LoVo (cell line): ENCODE data around the gene ZNRF1.
"Not testable (repeated sequence)": the region's sequence is repeated elsewhere in the genome, so short reads cannot be mapped to it uniquely, and the experiment has no call there.

Experiments used
- DNase-seq: peaks from one replicate; pipeline ENCODE4 v3.0.0-alpha.2; 2016; ENCODE audit warnings: low spot score

The ZNRF1 gene

DNA sequence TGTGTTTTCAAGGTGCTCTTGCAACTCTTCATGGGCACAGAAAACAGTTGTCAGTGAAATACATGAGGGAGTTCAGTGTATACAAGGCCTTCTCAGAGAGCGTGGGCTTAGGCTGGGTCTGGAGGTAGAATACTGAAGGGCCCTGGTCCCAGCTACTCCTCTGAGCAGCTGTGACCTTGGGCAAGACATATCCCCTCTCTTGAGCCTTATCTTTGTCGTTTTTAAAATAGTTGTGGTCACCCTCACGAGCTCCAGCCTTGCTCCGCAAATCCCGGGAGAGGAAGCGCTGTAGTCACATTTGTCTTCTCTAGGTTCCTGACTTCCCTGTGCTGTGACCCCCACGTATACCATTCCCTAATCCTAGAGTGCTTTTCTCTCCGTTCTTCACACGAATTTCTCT is 3.6 kb downstream of the ZNRF1 start:
- DNase-seq, result no peak

GRCh38 chr16:75003931-75004330 is 5.1 kb downstream of the ZNRF1 start:
- no peak for DNase-seq

DNA sequence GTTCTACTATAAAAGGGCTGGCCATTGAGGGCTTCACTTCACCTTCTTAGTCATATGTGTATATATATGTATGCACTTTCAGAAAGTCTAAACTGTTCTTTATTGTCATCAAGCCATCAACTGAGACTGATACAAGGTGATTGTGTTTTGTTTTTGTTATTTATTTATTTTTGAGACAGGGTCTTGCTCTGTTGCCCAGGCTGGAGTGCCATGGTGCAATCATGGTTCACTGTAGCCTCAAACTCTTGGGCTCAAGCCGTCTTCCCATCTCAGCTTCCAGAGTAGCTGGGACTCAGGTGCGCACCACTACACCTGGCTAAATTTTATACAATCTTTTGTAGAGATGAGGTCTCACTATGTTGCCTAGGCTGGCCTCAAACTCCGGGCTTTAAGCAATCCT is 5.6 kb downstream of the ZNRF1 start:
- DNase-seq, result no peak

GRCh38 chr16:75005697-75006096 is 6.9 kb downstream of the ZNRF1 start:
- no peak for DNase-seq

DNA sequence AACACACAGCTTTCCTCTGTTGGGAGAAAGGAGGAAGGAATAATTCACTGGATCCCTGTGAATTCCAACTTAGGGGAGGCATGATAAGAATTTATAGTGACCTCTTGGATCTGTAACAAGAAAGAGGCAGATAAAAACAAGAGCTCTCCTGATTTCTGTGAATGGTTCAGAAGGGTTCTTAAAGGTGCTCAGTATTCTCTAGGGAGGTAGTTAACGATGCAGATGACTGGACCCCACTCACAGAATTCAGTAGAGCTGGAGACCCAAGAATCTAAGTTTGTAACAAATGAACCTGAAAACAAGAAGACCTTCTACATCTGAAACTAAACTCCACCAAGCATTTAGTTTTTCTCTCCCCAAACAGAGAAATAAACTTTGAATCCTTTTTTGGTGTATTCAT is 8.6 kb downstream of the ZNRF1 start:
- no peak for DNase-seq

DNA sequence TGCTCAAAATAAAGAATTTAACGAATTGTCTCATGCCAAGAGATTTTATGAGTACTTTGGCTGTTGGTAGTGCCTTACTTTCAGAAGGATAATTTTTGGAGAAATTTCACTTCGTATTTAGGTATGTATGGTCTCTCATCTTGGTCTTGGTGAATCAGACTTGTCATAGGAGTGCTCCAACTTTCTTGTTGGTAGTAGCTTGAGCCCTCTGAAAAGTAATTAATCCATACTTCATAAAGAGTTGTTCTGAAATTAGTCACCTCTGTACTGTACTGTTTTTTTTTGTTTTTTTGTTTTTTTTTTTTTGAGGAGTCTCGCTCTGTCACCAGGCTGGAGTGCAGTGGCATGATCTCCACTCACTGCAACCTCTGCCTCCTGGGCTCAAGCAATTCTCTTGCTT is 11.6 kb downstream of the ZNRF1 start:
- no peak for DNase-seq

GRCh38 chr16:75011634-75012307 is 12.9 kb downstream of the ZNRF1 start:
- DNase-seq, result peak; percentile 60

DNA sequence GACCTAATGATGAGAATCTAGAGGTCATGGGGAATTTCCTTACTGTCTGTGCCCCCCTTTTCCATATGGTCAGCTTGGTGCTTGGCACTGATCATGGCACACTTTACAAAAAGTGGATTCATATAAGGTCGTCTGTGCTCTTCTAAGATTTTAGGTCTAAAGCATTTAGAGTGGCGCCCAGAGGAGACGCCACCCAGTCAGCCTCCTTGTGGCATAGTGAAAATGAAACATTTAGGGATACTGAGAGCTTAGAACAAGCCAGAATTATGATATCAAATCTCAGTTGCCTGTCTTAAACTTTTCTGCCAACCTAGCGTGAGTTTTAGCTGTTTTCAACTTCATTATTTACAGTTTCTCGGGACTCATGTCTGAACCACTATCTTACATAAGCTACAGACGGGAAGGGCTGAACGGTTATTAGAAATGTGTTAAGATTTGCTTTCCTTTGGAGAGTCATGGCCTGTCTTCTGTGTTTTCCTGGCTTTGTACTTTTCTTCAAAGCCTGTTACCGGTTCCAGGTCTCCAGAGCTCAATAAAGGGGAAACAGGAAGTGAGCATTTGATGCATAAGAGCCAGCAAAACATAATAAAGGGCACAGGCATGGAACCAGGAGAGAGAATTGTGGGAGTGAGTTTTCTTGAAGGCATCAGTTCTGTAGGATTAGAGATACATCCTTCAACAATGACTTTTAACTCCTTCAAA is 13.7 kb downstream of the ZNRF1 start:
- DNase-seq, result no peak

- DNase-seq, result not testable (repeated sequence)
Measured at GRCh38 chr16:75013123-75013522, 14.3 kb downstream of the ZNRF1 start.

- no peak for DNase-seq
Measured at GRCh38 chr16:75014318-75014717, 15.5 kb downstream of the ZNRF1 start.

DNA sequence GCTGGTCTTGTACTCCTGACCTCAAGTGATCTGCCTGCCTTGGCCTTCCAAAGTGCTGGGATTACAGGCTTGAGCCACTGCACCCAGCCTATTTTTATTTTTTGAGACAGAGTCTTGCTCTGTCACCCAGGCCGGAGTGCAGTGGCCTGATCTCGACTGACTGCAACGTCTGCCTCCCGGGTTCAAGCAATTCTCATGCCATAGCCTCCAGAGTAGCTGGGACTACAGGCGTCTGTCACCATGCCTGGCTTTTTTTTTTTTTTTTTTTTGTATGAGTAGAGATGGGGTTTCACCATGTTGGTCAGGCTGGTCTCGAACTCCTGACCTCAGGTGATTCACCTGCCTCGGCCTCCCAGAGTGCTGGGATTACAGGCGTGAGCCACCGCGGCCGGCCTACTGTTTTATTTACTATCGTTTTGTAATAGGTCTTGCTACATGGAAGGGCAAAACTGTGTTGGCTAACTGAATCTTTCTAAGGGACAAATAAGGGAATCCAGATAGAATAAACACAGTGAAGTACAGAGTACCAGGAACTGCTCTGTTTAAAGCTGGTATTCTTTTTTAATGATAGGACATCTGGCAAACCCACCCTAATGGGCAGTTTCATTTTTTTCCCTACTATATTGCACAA is 17.7 kb downstream of the ZNRF1 start:
- DNase-seq, result not testable (repeated sequence)

- no peak for DNase-seq
Measured at GRCh38 chr16:75017670-75018525, 19.1 kb downstream of the ZNRF1 start.

DNA sequence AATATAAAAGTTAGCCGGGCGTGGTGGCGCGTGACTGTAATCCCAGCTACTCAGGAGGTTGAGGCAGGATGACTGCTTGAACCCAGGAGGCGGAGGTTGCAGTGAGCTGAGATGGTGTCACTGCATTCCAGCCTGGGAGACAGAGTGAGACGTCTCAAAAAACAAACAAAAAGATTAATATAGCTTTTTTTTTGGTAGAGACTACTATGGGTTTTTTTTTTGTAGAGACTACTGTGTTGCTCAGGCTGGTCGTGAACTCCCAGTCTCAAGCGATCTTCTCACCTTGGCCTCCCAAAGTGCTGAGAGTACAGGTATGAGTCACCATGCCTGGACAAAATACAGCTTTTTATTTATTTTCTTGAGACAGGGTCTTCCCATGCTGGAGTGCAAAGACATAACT is 20.2 kb downstream of the ZNRF1 start:
- no peak for DNase-seq

DNA sequence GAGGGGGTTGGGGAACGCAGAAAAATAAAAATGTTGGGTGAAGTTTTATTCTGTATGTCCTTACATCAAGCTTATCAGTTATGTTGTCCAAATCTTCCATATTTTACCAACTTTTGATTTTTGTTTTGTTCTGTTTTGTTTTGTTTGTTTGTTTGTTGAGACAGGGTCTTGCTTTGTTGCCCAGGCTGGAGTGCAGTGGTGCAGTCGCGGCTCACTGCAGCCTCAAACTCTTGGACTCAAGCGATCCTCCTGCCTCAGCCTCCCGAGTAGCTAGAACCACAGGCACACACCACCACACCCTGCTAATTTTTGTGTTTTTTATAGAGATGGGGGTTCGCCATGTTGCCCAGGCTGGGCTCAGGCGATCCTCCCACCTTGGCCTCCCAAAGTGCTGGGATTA is 20.8 kb downstream of the ZNRF1 start:
- DNase-seq, result no peak

GRCh38 chr16:75021410-75021809 is 22.6 kb downstream of the ZNRF1 start:
- no peak for DNase-seq

GRCh38 chr16:75022567-75022966 is 23.7 kb downstream of the ZNRF1 start:
- no peak for DNase-seq

- DNase-seq, result no peak
Measured at GRCh38 chr16:75023009-75023408, 24.2 kb downstream of the ZNRF1 start.

DNA sequence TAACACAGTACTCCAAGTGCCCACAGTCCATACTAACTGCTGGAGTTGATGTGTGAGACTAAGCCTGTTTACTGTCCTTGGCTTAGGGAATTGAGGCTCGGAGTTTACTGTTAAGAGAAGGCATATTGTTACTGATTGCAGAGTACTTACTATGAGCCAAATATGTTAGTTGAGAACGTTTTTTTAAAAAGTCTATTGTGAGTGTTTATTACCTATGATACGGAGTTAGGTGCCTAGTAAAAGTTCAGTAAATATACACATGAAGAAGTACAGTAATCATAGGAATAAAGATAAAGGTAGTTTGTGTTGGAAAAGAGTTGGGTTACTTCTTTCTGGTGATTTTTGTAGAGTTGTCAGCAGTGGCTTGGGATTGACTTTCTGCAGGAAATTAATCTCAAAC is 25.4 kb downstream of the ZNRF1 start:
- no peak for DNase-seq

DNA sequence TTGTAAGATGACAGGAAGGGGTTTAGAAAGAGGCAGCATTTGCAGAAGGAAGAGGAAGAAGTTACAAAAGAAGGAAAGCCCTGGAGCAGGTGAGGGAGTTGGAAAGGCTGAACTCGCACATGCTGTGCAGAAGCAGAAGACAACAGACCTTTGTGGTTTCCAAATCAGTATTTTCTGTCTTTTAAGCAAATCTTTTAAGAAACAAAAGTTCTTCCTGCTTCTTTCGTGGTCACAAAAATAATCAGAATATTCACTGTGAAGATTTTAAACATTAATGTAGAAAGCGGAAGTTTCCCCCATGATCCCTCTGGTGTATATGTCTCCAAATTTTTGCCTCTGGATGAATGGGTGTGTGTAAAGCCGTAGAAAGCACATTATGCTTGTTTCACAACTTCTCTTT is 25.8 kb downstream of the ZNRF1 start:
- DNase-seq, result no peak

DNA sequence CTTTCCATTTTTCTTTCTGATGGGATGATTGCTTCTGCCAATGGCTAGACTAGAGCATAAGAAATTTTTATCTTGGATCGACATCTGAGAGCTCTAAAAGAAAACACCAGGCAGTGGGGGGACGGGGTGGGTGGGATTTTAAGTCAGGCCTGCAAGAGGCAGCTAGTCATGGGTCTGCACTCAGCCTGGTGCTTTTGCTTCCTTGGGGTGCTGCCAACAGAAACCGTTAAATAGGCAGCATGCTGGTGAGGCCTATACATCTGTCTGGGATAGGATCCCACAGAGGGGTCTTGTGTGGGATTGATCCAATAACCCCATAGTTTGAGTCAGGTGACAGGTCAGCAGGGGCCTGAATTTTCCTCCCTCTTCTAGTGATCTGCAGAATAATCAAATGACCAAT is 26.9 kb downstream of the ZNRF1 start:
- no peak for DNase-seq

DNA sequence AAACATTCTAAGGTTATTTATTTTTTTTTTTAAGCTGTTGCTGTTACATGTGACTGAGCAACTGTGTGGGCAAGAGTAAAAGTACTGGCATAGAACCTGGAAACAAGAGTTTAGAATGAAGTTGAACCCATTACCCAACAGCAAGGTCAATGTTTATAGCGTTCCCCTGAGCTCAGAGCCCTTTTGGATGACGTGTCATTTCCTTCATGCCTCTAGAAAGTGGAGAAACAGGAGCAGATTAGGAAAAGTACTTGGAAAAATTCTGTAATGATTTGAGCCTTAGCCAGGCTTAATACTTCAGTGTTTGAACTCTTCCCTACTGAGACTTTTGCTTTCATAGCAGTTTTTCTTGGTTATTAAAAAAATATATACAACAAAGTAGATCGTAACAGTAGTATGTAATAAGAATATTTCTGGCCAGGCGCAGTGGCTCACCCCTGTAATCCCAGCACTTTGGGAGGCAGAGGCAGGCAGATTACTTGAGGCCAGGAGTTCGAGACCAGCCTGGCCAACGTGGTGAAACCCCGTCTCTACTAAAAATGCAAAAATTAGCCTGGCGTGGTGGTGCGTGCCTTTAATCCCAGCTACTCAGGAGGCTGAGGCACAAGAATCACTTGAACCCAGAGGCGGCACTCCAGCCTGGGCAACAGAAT is 27.5 kb downstream of the ZNRF1 start:
- not testable (repeated sequence) for DNase-seq

DNA sequence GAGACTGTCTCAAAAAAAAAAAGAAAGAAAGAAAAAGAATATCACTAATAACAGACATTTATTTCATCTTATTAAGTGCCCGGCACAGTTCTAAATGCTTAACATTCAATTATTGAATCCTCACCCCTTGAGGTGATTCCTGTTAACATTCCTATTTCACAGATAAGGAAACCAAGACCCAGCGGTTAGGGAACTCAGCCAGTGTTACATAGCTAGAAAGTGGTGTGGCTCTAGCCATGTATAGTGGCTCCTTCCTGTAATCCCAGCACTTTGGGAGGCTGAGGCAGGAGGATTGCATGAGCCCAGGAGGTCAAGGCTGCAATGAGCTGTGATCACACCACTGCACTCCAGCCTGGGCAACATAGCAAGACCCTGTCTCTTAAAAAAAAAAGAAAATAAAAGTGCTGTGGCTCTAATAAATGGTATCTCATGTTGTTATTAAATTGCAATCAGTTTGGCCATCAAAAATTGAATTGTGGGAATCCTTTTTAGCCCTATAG is 28.1 kb downstream of the ZNRF1 start:
- DNase-seq, result no peak
